ENCODE results near the gene LAD1. TPM values are rescaled to one million over a fixed set of nuclear protein-coding genes. Genes with fewer than 3 reads are reported as not detected.

LAD1 gene
- polyA plus RNA-seq, 1 donor from 2014 or later: not detected

- H3K4me3 ChIP-seq (ENCODE audit: low read length): no peak overlapping the region
- no peak overlapping the region for H2AFZ ChIP-seq (ENCODE audit: low read depth, low read length)
- TF ChIP-seq RAD21 (conservative IDR thresholded peaks at IDR 0.05): no peak
- TF ChIP-seq, protein P1, sequence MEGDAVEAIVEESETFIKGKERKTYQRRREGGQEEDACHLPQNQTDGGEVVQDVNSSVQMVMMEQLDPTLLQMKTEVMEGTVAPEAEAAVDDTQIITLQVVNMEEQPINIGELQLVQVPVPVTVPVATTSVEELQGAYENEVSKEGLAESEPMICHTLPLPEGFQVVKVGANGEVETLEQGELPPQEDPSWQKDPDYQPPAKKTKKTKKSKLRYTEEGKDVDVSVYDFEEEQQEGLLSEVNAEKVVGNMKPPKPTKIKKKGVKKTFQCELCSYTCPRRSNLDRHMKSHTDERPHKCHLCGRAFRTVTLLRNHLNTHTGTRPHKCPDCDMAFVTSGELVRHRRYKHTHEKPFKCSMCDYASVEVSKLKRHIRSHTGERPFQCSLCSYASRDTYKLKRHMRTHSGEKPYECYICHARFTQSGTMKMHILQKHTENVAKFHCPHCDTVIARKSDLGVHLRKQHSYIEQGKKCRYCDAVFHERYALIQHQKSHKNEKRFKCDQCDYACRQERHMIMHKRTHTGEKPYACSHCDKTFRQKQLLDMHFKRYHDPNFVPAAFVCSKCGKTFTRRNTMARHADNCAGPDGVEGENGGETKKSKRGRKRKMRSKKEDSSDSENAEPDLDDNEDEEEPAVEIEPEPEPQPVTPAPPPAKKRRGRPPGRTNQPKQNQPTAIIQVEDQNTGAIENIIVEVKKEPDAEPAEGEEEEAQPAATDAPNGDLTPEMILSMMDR (IDR thresholded peaks at IDR 0.05; ENCODE audit: poor library complexity, severe bottlenecking): no peak
- no peak for TF ChIP-seq REST (IDR thresholded peaks at IDR 0.05; ENCODE audit: borderline replicate concordance)
- no peak for TF ChIP-seq SMC3 (conservative IDR thresholded peaks at IDR 0.05; ENCODE audit: poor library complexity)
- no peak for TF ChIP-seq POLR2AphosphoS5 (IDR thresholded peaks at IDR 0.05)
- TF ChIP-seq EZH2 (IDR thresholded peaks at IDR 0.05; ENCODE audit: borderline replicate concordance, insufficient read depth, low read length, poor library complexity, severe bottlenecking): no peak
- no peak for TF ChIP-seq TAF1 (IDR thresholded peaks at IDR 0.05; ENCODE audit: low read depth)
- no peak for TF ChIP-seq MXI1 (conservative IDR thresholded peaks at IDR 0.05; ENCODE audit: poor library complexity, severe bottlenecking)
- no peak for TF ChIP-seq EP300 (conservative IDR thresholded peaks at IDR 0.05; ENCODE audit: poor library complexity, severe bottlenecking)
These were observed 33.9 kb downstream of the LAD1 start for GRCh38 chr1:201365251-201365650.

DNA sequence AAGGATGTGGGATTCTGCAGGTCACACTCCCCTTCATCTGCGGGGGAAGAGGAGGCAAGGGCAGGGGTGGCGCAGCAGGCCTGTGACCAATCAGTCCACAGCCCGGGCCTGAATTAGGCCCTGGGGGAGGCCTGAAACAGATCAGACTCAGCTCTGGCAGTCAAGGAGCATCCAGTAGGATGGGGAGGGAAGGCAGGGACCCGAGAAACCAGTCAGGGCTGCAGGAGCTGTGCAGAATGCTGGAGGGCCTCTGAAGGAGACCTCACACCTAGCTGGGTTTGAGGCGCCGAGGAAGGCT lies 34.4 kb downstream of the LAD1 start:
- no peaks in the 10 kb centered on the region for H3K9me3 ChIP-seq (ENCODE audit: low read length)
- no peaks in the 10 kb centered on the region for H3K79me2 ChIP-seq (replicated peaks; ENCODE audit: insufficient read depth, low read length)
- H3K27me3 ChIP-seq (ENCODE audit: insufficient read depth, low read depth, low read length): no peaks in the 10 kb centered on the region
- no peak for TF ChIP-seq POLR2AphosphoS5 (IDR thresholded peaks at IDR 0.05)
- no peak for TF ChIP-seq RAD21 (conservative IDR thresholded peaks at IDR 0.05)
- TF ChIP-seq TAF1 (IDR thresholded peaks at IDR 0.05; ENCODE audit: low read depth): no peak
- no peak for TF ChIP-seq SMC3 (conservative IDR thresholded peaks at IDR 0.05; ENCODE audit: poor library complexity)
- no peak for TF ChIP-seq MXI1 (conservative IDR thresholded peaks at IDR 0.05; ENCODE audit: poor library complexity, severe bottlenecking)
- no peaks in the 10 kb centered on the region for H3K36me3 ChIP-seq (ENCODE audit: insufficient read depth, low read length)
- H2AFZ ChIP-seq (ENCODE audit: low read depth, low read length): no peak overlapping the region
- H3K9me2 ChIP-seq (ENCODE audit: insufficient read depth, low read length): no peaks in the 10 kb centered on the region
- H3F3A ChIP-seq (ENCODE audit: insufficient read depth, low read length, poor library complexity, severe bottlenecking): no peaks in the 10 kb centered on the region
- no peaks in the 10 kb centered on the region for H4K20me1 ChIP-seq (ENCODE audit: insufficient read depth)
- H3K4me2 ChIP-seq (ENCODE audit: low read length): no peak overlapping the region
- H3K4me3 ChIP-seq (ENCODE audit: low read length): no peak overlapping the region
- H3K9ac ChIP-seq (ENCODE audit: low read length): no peak overlapping the region
- no peak overlapping the region for H3K27ac ChIP-seq (ENCODE audit: low read length)

More at GRCh38 chr1:201365251-201365650, 33.9 kb downstream of the LAD1 start:
- H3K27ac ChIP-seq (ENCODE audit: low read length): no peak overlapping the region
- H3K79me2 ChIP-seq (replicated peaks; ENCODE audit: insufficient read depth, low read length): no peaks in the 10 kb centered on the region
- no peaks in the 10 kb centered on the region for H3K9me2 ChIP-seq (ENCODE audit: insufficient read depth, low read length)
- H3K9ac ChIP-seq (ENCODE audit: low read length): no peak overlapping the region
- no peak overlapping the region for H3K4me2 ChIP-seq (ENCODE audit: low read length)
- no peaks in the 10 kb centered on the region for H3K9me3 ChIP-seq (ENCODE audit: low read length)
- H4K20me1 ChIP-seq (ENCODE audit: insufficient read depth): no peaks in the 10 kb centered on the region
- no peaks in the 10 kb centered on the region for H3K36me3 ChIP-seq (ENCODE audit: insufficient read depth, low read length)
- no peaks in the 10 kb centered on the region for H3F3A ChIP-seq (ENCODE audit: insufficient read depth, low read length, poor library complexity, severe bottlenecking)
- no peaks in the 10 kb centered on the region for H3K27me3 ChIP-seq (ENCODE audit: insufficient read depth, low read depth, low read length)

GRCh38 chr1:201363467-201363866 lies 35.7 kb downstream of the LAD1 start:
- Histone ChIP-seq H3F3A (ENCODE audit: insufficient read depth, low read length, poor library complexity, severe bottlenecking) (no peaks in the 10 kb centered on the region), H3K4me2 (ENCODE audit: low read length) (no peak overlapping the region), H4K20me1 (ENCODE audit: insufficient read depth) (no peaks in the 10 kb centered on the region), H3K9me3 (ENCODE audit: low read length) (no peaks in the 10 kb centered on the region), H3K27ac (ENCODE audit: low read length) (no peak overlapping the region), H3K4me3 (ENCODE audit: low read length) (no peak overlapping the region), H3K9ac (ENCODE audit: low read length) (no peak overlapping the region), H2AFZ (ENCODE audit: low read depth, low read length) (no peak overlapping the region), H3K9me2 (ENCODE audit: insufficient read depth, low read length) (no peaks in the 10 kb centered on the region), H3K36me3 (ENCODE audit: insufficient read depth, low read length) (no peaks in the 10 kb centered on the region), H3K27me3 (ENCODE audit: insufficient read depth, low read depth, low read length) (no peaks in the 10 kb centered on the region), H3K79me2 (replicated peaks; ENCODE audit: insufficient read depth, low read length) (no peaks in the 10 kb centered on the region)
- TF ChIP-seq, protein P1 (IDR thresholded peaks at IDR 0.05; ENCODE audit: poor library complexity, severe bottlenecking): no peak
- TF ChIP-seq EZH2 (IDR thresholded peaks at IDR 0.05; ENCODE audit: borderline replicate concordance, insufficient read depth, low read length, poor library complexity, severe bottlenecking) (no peak), TAF1 (IDR thresholded peaks at IDR 0.05; ENCODE audit: low read depth) (no peak), RAD21 (conservative IDR thresholded peaks at IDR 0.05) (no peak), EP300 (conservative IDR thresholded peaks at IDR 0.05; ENCODE audit: poor library complexity, severe bottlenecking) (no peak), POLR2AphosphoS5 (IDR thresholded peaks at IDR 0.05) (no peak), SMC3 (conservative IDR thresholded peaks at IDR 0.05; ENCODE audit: poor library complexity) (no peak), REST (IDR thresholded peaks at IDR 0.05; ENCODE audit: borderline replicate concordance) (no peak), MXI1 (conservative IDR thresholded peaks at IDR 0.05; ENCODE audit: poor library complexity, severe bottlenecking) (no peak)

All from neural cell (in vitro differentiated cells).